Muscle of arm (tissue), 12 donors: ENCODE data around the gene EWSR1. TPM values are rescaled to one million over a fixed set of nuclear protein-coding genes. Genes with fewer than 3 reads are reported as not detected.
A peak's percentile ranks its signal among the peaks of the same experiment; 100 is the strongest.

ENCODE experiments used
- DNase-seq: peaks from one replicate; pipeline ENCODE4 v3.0.0-alpha.2; 2013
- polyA plus RNA-seq, 12 donors: library from polyadenylated mRNA; unstranded; fragments of 120-200 nt; gene quantifications; one replicate each; pipeline ENCODE4 v1.2.1, GENCODE V29; 2013; ENCODE audit not compliant: insufficient read length in 12 of 12

Gene EWSR1
- polyA plus RNA-seq, 12 donors: 138 to 365 (median 171) TPM; not detected in 1

GRCh38 chr22:29265305-29265704 is 2.8 kb upstream of the EWSR1 start:
- no peak for DNase-seq

GRCh38 chr22:29265929-29266328 is 2.1 kb upstream of the EWSR1 start:
- DNase-seq: no peak

- no peak for DNase-seq
Observed at GRCh38 chr22:29266564-29267461, 1.3 kb upstream of the EWSR1 start.

- DNase-seq: no peak
Observed at GRCh38 chr22:29267462-29267857, 608 bp upstream of the EWSR1 start.

- peak; percentile 79 for DNase-seq
Observed at GRCh38 chr22:29268511-29269229, 602 bp downstream of the EWSR1 start.

- DNase-seq: no peak
Observed at GRCh38 chr22:29269230-29269604, 1.1 kb downstream of the EWSR1 start.

- DNase-seq: no peak
Observed at GRCh38 chr22:29269731-29270474, 1.8 kb downstream of the EWSR1 start.

GRCh38 chr22:29270475-29271271 is 2.6 kb downstream of the EWSR1 start:
- DNase-seq: no peak

- DNase-seq: no peak
Observed at GRCh38 chr22:29272624-29273023, 4.6 kb downstream of the EWSR1 start.

- DNase-seq: no peak
Observed at GRCh38 chr22:29275167-29275566, 7.1 kb downstream of the EWSR1 start.

- no peak for DNase-seq
Observed at GRCh38 chr22:29275819-29276565, 7.9 kb downstream of the EWSR1 start.

- DNase-seq: no peak
Observed at GRCh38 chr22:29277927-29278326, 9.9 kb downstream of the EWSR1 start.

- DNase-seq: no peak
Observed at GRCh38 chr22:29284196-29284595, 16.1 kb downstream of the EWSR1 start.

GRCh38 chr22:29288837-29289236 is 20.8 kb downstream of the EWSR1 start:
- DNase-seq: no peak

GRCh38 chr22:29290061-29290460 is 22.0 kb downstream of the EWSR1 start:
- no peak for DNase-seq

GRCh38 chr22:29291215-29291614 is 23.1 kb downstream of the EWSR1 start:
- DNase-seq: no peak

GRCh38 chr22:29292379-29292778 is 24.3 kb downstream of the EWSR1 start:
- DNase-seq: no peak

- no peak for DNase-seq
Observed at GRCh38 chr22:29298641-29299040, 30.6 kb downstream of the EWSR1 start.

- DNase-seq: no peak
Observed at GRCh38 chr22:29299136-29299900, 31.2 kb downstream of the EWSR1 start.

- no peak for DNase-seq
Observed at GRCh38 chr22:29300467-29300806, 32.4 kb downstream of the EWSR1 start.
